GM18511 (cell line): ENCODE measurements around the gene DHRS4.
A peak's percentile ranks its signal among the peaks of the same experiment; 100 is the strongest.

Experiments
- ATAC-seq: cut with Tn5 transposase; IDR thresholded peaks from one replicate; pipeline ENCODE4 v1.9.1; 2021; ENCODE audit warnings: mild to moderate bottlenecking, moderate library complexity; ENCODE audit not compliant: unreplicated experiment

DHRS4 gene

GRCh38 chr14:23953464-23954278, at the start of gene DHRS4:
TSS of gene DHRS4 (plus strand) at chr14:23953770. CDS start at chr14:23953789, 19 bp downstream.
- peak; percentile 93 for ATAC-seq

DNA sequence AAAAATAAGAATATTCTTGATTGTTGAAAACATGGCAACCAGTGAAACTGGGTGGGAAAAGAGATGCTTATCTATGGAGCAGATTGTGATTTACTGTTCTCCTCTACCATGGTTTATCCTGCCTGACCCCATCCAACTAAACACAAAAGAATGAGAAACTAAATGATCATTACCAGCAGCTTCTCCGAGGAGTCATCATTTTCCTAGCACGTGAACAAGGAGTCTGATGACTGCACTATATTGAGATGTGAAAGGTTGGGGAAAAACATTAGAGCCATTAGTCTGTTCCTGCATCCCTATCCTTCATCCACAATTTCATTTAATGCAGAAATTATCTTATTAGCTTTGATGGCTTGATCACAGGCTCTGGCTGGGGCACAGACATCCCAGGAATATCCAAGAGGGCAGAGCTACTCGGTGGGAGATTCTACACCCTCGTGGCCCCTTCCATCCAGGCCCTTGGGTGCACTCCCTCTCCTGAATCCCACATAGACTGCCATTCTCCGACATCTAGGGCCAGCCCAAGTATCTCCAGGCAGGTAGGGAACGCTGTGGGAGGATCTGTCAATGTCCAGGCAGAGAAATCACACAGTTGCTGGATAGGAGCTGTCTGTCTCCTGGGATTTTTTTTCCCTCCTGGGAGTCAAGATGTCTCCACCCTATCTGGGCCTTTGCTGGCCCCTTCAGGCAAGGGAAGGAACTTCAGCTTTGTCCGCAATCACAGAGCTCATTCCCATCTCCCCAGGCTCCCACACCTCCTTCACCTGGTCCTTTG, 43.3 kb upstream of the DHRS4 start:
- no peak for ATAC-seq

- ATAC-seq = no peak
These were observed 42.7 kb upstream of the DHRS4 start for GRCh38 chr14:23910876-23911210.

- ATAC-seq = no peak
These were observed 38.0 kb upstream of the DHRS4 start for GRCh38 chr14:23915559-23915958.

- no peak for ATAC-seq
These were observed 37.6 kb upstream of the DHRS4 start for GRCh38 chr14:23916004-23916403.

- no peak for ATAC-seq
These were observed 37.1 kb upstream of the DHRS4 start for GRCh38 chr14:23916446-23916845.

DNA sequence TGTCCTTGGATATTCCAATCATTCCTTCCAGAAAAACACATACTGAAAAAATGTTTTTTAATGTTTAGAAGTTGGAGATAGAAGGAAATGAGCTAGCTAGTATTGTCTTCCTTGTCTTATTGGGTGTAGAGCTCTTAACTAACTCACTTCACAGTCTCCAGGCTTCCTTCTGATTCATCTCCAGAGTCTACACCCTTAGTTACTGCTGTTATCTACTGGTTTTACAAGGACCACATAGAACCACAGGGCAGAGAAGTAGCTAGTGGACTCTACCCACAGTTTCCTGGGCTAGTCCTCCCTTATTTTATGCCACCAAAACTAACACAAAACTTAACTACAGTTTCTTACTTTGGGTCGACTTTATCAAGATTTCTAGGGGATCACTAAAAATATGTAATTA, 31.0 kb upstream of the DHRS4 start:
- no peak for ATAC-seq

DNA sequence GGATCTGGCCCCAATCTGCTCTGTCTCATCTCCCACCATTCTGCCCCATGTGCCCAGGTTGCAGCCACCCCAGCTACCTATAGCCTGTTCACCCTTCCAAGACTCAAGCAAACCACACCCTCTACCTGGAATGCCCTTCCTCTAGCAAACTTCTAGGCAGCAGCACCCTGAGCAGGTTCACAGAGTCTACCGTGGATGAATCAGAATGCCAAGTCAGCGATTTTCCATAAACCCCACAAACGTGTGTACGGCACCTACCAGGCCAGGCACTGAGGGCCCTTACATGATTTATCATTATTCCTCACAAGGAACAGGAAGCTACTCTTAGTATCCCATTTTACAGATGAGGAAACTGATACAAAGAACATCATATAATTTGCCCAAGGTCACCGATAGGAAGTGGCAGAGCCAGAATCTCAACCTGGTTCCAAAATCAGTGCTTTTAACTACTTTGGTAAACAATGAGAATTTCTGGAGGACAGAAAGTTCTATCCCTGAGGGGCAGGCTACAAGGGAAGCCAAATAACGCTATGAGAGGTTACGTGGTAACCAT, 28.0 kb upstream of the DHRS4 start:
- no peak for ATAC-seq

- no peak for ATAC-seq
These were observed 27.0 kb upstream of the DHRS4 start for GRCh38 chr14:23926543-23926942.

- no peak for ATAC-seq
These were observed 24.4 kb upstream of the DHRS4 start for GRCh38 chr14:23929136-23929535.

DNA sequence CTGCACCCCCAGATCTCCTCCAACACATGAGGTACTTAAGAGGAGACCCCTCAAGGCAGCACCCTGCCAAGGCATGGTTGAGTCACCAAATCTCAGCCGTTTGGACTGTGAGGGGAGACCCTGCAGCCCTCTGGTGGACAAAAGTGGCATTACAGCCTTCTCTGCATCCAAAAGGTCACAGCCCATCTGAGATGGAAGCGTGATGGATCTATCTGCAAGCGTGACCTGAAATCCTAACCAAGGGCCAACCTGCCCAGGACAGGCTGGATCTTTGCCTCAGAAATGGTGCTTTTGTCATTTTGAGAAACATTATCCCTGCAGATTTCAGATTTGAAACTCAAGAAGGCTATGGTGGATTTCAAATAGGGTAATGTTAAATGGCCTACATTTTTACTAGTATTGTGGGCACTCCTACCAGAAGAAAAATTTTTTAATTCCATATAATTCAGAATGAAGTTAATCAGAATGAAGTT, 23.7 kb upstream of the DHRS4 start:
- ATAC-seq = peak; percentile 55

DNA sequence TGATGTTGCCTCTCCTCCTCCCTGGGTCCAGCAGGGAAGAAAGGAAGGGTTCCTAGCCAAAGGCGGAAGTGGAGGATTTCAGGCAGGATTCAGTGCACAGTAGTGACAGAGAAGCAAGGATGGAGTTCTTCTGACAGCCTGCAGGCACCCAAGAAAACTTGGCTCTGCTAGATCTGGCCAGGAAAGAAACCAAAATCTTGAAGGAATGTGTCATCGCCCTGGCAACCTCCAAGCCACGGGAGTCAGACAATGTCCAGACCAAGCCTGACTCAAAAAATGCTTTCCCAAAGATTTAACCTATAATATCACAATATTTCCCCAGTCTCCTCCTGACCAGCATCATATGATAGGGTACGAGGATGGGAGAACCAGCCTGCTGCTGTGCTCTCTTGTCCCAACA, 22.8 kb upstream of the DHRS4 start:
- ATAC-seq = no peak

GRCh38 chr14:23931721-23932289, 21.8 kb upstream of the DHRS4 start:
- ATAC-seq = no peak

GRCh38 chr14:23932639-23933038, 20.9 kb upstream of the DHRS4 start:
- ATAC-seq = no peak

- ATAC-seq = no peak
These were observed 20.3 kb upstream of the DHRS4 start for GRCh38 chr14:23933108-23933741.

DNA sequence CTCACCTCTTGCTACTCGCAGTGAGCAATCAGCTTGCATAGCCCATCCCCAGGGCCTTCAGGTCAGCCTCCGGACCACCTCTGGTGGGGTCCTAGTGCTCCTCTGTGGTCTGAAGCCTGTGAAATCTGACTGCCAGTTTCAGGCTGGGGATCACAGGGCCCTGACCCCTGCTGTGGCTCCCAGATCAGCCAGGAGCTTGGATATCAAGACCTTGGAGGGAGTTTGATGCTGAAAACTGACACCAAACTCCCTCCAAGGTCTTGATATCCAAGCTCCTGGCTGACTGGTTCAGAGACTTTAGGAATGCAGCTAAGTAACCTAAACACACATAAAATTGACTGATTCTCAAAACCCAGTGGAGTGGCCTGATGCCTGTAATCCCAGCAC, 19.8 kb upstream of the DHRS4 start:
- ATAC-seq = no peak

- ATAC-seq = no peak
These were observed 18.4 kb upstream of the DHRS4 start for GRCh38 chr14:23935158-23935557.

DNA sequence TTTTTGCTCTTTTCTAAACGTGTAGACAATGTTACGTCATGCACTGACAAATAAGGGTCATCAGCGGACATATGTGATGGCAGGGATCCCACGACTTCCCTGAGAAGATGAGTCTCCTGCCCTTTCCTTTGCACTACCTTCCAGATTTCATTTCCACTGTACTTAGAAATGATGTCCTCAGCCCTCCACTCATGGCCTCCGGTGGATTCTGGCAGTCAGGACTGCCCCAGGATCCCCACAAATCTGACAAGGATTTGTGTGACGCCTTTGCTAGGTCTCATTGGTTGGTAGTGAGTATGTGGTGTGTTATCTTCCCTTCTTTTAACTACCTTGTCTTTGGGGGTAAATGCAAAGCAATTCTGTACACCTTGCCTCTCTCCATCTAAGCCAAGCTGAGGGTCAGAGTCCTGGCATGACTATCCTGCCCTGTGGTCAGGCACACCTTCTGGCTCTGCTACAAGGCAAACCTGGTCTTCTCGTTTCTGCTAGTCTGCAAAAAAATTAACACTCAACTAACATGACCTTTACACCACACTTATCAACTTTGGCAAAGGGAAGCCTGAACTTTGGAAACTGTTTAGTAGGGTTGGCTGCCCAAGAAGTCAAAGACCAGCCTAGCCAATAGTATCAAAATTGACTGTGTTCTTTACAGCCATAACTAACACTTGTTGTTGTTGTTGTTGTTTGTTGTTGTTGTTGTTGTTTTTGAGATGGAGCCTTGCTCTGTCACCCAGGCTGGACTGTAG, 17.3 kb upstream of the DHRS4 start:
- ATAC-seq = no peak

GRCh38 chr14:23937203-23937602, 16.4 kb upstream of the DHRS4 start:
- ATAC-seq = no peak

- ATAC-seq = no peak
These were observed 14.7 kb upstream of the DHRS4 start for GRCh38 chr14:23938823-23939222.
